CD4-positive, alpha-beta T cell treated with Interleukin-4 for 4 hours (primary cell): ENCODE results near the gene SRA1.

Experiments
- DNase-seq: peaks from one replicate; pipeline ENCODE4 v3.0.0-alpha.2; 2020

Gene SRA1

DNA sequence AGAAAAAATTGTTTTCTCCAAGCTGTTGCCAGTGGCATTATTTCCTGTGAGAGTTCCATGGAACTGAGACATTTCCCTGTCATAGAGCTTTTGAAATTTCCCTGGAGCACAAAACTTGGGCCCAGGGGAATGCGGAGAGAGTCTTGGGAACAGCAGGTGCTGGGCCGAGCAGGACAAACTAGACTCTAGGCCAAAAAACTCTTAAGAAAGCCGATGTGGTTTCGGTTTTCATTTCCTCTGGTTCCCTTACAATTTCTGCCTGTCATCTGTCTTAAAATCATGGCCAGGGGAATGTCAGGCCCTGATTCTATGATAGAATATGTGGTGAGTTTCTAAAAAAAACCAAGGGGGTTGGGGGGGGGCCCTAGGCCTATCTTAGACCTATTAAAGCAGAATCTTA lies 11.9 kb upstream of the SRA1 start:
- DNase-seq, result no peak

DNA sequence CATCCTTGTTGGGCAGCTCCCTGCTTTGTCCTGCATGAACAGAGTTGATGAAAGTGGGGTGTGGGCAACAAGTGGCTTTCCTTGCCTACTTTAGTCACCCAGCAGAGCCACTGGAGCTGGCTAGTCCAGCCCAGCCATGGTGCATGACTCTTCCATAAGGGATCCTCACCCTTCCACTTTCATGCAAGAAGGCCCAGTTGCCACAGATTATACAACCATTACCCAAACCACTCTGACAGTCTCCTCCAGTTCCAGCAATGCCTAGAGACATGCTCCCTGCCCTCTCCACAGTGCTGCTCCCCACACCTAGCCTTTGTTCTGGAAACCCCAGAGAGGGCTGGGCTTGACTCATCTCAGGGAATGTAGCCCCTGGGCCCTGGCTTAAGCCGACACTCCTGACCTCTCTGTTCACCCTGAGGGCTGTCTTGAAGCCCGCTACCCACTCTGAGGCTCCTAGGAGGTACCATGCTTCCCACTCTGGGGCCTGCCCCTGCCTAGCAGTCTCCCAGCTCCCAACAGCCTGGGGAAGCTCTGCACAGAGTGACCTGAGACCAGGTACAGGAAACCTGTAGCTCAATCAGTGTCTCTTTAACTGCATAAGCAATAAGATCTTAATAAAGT lies 11.3 kb upstream of the SRA1 start:
- no peak for DNase-seq

DNA sequence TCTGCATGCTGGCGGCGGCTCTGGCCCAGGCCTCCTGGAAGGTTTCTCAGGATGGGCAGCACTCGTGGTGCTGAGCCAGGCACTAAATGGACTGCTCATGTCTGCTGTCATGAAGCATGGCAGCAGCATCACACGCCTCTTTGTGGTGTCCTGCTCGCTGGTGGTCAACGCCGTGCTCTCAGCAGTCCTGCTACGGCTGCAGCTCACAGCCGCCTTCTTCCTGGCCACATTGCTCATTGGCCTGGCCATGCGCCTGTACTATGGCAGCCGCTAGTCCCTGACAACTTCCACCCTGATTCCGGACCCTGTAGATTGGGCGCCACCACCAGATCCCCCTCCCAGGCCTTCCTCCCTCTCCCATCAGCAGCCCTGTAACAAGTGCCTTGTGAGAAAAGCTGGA lies 10.6 kb upstream of the SRA1 start:
- no peak for DNase-seq

DNA sequence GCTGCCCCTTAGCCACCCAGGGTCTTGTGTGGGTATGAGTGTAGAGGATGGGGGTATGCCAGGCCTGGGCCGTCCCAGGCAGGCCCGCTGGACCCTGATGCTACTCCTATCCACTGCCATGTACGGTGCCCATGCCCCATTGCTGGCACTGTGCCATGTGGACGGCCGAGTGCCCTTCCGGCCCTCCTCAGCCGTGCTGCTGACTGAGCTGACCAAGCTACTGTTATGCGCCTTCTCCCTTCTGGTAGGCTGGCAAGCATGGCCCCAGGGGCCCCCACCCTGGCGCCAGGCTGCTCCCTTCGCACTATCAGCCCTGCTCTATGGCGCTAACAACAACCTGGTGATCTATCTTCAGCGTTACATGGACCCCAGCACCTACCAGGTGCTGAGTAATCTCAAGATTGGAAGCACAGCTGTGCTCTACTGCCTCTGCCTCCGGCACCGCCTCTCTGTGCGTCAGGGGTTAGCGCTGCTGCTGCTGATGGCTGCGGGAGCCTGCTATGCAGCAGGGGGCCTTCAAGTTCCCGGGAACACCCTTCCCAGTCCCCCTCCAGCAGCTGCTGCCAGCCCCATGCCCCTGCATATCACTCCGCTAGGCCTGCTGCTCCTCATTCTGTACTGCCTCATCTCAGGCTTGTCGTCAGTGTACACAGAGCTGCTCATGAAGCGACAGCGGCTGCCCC lies 10.0 kb upstream of the SRA1 start:
- no peak for DNase-seq

DNA sequence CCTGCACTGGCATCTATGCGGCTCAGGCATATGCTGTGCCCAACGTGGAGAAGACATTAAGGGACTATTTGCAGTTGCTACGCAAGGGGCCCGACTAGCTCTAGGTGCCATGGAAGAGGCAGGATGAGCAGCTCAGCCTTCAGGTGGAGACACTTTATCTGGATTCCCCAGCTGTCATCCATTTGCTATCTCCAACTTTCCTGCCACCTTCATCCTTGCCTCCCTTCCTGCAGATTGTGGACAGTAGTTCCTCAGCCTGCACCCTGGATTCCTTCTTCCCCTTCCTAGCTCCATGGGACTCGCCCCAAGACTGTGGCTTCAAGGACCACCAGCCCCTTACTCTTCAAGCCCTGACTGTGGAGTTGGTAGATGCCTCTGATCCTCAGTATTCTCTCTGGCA lies 9.4 kb upstream of the SRA1 start:
- DNase-seq, result no peak

DNA sequence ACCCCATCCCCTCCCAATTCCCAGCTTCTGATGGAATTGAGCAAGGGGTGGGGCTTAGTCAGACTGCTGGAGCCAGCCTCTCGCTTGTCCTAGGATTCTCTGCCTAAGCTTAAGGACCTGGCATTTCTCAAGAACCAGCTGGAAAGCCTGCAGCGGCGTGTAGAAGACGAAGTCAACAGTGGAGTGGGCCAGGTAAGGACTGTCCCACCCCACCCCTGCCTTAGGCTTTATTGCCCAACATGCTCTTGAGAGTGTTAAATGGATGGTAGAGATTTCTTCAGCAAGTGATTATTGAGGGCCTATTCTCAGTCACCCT lies 8.5 kb upstream of the SRA1 start:
- no peak for DNase-seq

DNA sequence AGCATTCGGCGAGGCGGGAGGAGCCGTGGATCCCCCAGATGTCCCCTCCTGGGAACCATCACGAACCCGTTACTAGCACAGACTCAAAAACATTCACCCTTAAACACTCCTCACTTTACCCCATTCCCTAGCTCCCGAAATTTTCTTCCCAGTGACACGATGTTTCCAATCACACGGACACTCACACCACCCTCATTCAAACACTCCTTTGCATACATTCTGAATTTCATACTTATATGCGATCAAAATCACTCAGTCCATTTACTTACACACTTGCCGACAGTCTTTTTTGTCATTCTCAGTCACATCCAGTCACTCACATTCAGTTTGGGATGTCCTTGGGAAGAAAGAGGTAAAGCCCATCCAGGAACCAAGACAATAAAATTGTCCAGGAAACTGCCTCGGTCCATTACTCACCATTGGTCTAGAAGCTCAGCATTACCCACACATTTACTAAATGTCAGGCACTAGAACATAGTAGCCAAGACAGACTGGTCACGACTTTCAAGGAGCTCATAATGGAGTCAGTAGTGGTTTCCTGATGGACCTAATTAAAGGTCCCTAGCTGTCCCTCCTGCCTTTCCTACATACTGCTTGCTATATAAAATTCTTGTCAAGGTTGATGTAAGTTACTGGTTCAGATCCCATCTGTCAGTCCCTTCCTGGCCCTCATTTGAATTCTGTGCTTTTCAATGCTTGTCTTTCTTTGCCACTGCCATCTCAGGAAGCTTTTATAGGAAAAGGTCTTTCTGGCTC lies 7.9 kb upstream of the SRA1 start:
- no peak for DNase-seq

DNA sequence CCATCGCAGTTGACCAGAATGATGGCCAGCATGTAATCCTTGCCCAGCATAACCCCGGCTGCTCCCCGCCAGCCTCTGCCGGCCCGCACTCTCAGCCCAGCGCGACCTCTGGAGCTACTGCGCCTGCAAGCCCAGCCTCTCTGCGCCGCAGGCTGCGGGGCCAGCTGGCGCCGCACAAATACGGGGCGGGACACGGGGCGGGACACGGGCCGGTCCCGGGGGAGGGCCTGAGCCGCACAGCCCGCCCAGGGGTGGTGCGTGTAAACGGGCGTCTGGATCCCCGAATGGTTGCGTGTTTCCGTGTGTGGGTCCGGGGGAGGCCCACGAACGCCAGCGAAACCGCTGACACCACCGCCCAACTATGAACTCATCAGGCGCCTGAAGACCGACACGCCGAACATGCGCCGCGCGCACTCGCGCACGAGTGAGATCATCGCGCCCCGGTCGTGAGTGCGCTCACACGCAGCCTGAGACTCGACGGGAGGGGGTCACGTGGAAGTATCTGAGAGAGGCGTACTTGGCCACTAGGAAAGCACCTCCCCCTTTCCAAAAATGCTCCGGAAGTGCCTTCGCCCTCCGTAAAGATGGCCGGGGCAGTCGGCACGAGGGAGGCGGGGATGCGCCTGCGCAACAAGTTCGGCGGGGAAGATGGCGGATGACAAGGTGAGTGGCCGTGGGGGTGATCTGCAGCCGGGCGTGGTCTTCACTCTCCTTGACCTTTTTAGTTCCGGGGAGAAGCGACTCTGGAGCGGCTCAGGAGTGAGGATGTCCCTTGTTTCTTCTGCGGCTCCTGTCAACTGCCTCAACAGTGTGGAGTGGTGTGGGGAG lies 7.1 kb upstream of the SRA1 start, which contains the start of the genes APBB3 and SLC35A4:
TSS of gene APBB3 (minus strand) at position 403 of the 828 bp plus-strand sequence. CDS start at position 50, 353 bp downstream.
TSS of gene SLC35A4 (plus strand) at position 633 of the 828 bp plus-strand sequence. CDS start 2,342 bp downstream, outside the sequence.
- peak; percentile 99 for DNase-seq

DNA sequence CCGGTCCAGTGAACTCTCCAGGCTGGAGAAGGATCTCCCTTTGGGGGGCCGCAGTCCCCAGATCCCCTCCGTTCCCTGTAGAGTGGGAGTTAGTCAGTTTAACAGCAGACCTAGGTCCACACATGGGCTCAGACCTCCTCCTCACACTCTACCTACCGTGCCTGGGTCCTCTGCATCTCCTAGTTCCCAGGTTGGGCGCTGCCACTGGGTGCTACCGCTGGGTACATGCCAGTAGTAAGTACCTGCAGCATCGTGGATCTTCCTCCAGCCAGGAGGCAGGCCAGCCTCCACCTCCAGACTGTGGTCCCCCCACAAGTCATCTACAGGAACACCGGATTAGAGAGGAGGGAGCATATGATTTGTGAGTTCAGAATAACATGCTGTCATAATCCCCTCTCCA lies 6.3 kb upstream of the SRA1 start:
- DNase-seq, result no peak

DNA sequence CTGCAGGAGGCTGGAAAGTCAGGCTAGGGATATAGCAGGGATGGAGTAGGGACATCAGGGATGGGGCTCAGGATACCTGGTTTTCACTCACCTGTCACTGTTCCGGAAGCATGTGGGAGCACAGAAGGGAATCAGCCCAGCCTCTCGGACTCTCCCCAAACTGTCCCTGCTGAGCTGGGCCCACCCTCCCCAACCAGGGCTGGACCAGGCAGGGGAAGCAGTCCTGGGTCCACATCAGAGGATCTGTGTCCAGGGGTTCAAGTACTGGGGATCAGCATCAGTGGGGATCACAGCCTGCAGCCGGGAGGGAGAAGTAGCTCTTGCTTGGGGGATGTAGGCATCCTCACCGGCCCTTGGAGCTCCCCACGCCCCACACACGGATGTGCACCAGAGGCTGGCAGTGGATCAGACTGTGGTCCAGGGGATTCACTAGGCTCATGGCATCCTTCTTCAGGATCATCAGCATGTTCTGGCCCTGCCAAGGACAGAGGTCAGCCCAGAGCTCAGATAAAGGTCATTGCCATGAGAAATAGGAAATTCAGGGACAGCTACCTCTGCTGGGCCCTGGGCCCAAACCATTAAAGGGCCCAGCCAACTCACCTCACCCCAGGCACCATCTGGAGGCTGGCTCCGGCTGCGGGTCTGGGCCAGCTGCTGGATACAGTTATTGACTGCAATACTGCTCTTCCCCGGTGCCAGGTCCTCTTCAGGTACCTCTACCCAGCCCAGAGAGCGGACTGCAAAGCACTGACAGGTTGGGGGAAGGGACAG lies 4.7 kb upstream of the SRA1 start:
- no peak for DNase-seq

DNA sequence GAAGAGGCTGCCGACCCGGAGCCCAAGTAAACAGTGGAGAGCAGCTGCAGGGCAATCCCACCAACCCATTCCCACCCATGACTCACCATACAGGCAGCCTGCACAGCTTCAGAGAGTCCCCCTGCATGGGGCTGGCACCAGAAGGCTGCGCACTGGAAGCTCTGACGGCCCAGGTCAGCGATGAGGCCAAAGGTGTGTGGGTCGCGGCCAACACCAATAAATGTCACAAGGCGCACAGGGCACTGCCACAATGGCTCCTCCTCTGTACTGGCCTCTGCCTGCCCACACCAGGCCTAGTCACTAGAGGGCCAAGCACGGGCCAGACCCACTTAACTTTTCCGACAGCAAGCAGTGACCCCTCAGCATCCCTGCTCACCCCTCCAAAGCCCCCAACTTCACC lies 3.0 kb upstream of the SRA1 start:
- no peak for DNase-seq

DNA sequence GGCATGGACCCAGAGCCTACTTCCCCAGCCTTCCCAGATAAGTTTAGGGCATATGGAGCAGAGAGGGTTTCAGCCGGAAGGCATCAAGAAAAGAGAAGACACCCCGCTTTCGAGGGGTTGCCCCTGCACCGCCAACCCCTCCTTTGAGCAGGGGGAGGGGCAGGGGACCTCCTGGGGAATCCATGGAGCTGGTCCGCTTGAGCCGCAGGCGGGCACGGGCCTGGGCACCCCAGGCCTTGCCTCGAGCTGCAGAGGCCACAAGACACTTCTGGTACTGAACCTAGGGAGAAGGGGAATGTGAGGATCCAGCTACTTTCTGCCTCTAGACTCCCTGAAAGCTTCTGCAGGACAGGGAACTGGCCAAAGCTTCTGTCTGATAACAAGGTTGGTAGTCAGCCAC lies 1.3 kb upstream of the SRA1 start:
- no peak for DNase-seq

DNA sequence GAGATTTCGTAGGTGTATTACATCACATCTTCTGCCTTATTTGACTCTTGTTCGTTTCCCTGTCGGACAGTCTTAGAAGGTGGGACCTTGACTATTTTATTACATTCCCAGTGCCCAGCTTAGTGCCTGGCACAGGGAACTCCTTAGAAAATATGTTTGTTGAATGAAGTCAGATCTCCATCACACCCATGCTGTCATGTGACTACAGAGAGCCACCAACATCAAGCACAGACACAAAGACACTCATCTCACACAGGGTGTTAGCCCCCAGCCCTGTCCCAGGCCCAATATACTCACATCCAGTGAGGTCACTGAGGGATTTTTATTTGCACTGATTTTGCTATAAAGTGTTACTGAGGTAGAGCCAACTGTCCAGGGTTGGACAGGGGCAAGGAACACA lies 692 bp upstream of the SRA1 start:
- no peak for DNase-seq

DNA sequence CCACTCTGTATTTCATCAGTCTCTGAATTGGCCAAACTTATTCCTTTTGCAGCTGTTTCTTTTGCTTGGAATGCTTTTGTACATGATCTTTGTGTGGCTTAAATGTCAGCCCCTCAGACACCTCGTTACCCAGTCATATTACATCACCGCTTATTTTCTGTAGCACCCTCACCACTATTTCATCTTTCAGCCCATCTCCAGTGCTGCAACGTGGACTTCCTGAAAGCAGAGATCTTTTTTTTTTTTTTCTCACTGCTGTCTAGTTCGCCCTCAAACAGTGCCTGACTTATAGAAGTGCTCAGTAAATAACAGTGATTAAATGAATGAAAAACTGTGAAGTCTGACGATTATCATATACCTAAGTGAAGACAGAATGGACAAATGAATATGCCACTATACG lies 835 bp downstream of the SRA1 start:
- DNase-seq, result no peak

DNA sequence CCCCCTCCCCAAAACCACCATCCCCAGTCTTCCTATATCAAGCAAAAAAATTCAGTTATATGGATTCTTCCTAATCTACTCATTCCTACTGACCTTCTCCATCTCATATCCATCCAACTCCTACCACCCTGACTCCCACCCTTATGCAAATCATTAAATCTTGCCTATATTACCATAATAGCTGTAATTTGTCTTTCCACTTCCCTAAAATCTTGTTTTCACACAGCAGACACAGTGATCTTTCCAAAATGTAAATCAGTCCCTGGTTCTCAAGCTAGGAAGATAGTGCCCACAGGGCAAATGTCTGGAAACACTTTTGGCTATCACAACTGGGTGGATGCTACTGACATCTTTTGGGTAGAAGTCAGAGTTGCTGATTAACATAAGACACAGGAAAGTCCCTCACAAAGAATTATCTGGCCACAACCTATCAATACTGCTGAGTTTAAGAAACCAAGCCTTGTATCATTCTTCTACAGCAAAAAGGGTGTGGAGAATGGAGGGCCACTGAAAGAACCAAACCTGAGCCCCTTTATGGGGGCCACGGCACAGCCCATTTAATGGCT lies 1.4 kb downstream of the SRA1 start:
- DNase-seq, result no peak

DNA sequence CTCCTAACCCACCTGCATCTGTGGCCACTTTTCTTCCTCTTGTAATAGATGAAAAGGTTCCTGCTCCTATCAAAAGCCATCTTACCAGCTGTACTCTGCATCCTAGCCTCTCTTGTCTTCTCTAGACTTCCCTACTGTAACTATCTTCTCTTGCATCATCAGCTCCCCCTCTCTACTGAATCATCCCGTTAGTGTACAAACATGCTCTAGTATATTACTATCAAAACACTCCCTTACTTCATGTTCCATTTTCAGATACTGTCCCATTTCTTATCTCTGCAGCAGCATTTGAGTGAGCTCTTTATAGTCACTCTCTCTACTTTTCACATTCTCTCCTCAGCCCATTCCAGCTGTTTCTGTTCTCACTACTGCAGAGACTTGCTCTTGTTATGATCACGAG lies 2.8 kb downstream of the SRA1 start:
- DNase-seq, result no peak

DNA sequence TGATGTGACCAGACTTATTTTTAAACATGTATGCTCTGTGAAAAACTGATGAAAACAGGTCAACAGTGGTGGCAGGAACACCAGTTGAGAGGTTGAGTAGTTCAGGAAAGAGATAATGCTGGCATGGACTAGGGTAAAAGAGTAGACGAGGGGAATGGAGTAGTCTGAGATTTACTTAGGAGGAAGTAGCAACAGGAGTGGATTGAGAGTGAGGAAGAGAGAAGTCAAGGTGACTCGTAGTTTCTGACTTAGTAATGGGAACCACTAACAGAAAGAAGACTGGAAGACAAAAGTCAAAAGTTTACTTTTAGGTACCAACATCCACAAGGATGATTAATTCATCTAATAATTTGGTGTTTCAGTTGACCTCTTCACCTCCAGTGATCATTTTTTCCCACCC lies 3.6 kb downstream of the SRA1 start:
- DNase-seq, result no peak

DNA sequence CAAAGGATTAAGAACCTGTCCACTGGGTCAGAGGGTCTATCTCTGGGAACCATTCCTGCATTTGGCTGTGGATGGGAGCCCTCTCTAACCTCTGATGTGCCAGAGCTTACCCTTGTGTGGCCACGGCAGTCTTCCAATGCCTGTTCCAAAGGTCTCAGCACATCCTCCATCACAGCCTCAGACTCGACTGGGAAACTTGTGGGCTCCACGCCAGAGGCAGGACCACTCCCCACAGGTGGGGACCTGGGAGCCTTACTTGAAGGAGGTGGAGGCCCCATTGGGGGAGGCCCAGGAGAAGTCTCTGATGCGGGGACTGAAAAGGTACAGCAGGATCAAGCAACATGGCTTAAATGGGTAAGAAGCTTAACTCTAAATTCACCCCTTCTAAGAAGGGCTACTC lies 5.4 kb downstream of the SRA1 start:
- DNase-seq, result no peak

DNA sequence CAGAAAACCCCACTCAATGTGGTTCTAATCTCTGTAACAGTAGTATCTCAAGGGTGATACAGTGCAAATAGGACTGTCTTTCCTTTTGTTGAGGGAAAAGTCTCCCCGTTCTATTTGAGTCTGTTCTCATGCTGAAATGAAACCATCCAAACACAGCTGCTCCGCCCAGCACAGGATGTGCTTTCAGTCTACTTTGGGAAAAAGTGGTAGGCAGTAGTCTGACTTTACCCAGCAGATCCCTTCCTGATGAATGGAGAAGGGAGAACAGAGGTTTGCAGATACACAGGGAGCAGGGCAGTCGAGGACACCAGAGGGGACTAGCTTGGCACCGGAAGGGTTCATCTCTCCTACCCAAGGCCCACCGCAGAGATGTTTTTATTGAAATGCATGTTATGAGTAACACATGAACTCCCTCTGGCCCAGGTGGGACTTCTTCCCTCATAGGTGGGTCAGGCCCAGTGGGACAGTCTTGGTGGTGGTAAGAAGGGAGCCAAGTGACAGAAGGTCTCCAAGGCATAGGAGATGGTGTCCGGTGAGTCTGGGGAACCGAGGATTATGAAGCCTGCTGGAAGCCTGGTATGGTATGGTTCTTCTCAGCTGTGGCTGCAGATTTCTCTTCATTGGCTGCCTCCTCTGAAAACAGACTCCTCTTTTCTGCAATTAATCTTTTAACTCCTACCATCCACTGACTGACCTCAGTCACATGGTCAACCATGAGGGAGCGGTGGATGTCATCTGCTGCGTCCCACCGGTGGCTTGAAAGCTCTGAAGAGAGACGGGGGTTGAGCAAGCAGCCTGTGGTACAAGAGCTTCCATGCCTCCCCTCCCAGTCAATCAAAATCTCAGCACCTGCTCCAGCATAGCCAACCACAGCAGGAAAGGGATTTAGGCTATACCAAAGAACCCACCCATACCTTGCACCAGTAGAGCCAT lies 6.9 kb downstream of the SRA1 start:
- DNase-seq, result no peak

DNA sequence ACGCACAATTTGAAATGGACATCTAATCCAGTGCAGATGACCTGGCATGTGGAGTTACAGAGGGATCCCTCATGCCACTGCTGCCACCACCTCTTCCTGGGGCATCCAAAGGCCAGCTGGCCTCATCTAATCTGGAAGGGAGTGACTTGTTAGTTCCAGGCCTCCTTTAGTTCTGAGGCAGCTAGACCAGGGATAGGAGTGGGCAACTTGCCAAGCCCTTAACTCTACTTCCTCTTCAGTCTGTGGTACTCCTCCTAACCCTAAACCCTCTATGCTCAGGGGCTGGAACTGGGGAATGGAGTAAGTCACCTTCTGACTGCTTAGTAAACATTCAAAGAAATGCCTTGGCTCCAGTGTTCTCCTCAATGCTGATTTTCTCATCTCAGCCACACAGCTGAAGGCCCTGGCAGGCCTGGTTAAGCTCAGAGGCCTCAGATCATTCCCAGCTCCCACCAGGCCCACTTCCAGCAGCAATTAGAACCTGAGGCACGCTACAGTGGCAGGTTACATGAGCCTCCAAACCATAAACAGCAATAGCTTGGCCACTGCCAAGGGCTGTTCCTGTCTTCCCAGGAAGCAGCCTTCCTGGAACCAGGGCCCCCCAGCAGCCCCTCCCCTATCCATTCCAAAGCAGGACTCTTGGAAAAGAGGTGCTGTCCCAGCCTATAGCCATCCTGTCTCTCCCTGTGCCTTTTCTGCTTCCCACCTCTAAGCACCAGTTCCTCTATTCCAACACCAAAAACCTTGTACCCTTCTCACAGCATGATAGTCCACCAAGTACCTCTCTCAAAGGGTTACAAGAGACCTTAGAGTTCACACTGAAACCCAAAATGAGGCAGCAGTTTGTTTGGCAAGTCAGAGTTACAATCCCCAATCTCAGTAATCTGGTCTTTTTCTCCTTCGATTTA lies 7.8 kb downstream of the SRA1 start:
- no peak for DNase-seq
